NCI-H2196 (cell line): ENCODE measurements around the gene OR6M1.

Experiments used
- DNase-seq: peaks from one replicate; lab custom pipeline; 2025; ENCODE audit not compliant: unreplicated experiment; lab: John Stamatoyannopoulos, UW

Gene OR6M1

GRCh38 chr11:123775715-123776549, 30.2 kb downstream of the OR6M1 start:
- no peak for DNase-seq

GRCh38 chr11:123775289-123775688, 30.9 kb downstream of the OR6M1 start:
- DNase-seq: no peak

GRCh38 chr11:123773959-123774358, 32.2 kb downstream of the OR6M1 start:
- no peak for DNase-seq

GRCh38 chr11:123773026-123773425, 33.1 kb downstream of the OR6M1 start:
- no peak for DNase-seq

- no peak for DNase-seq
Measured at GRCh38 chr11:123771664-123772063, 34.5 kb downstream of the OR6M1 start.

- no peak for DNase-seq
Measured at GRCh38 chr11:123770712-123771111, 35.4 kb downstream of the OR6M1 start.

GRCh38 chr11:123765601-123766000, 40.5 kb downstream of the OR6M1 start:
- DNase-seq: no peak

GRCh38 chr11:123762422-123762821, 43.7 kb downstream of the OR6M1 start:
- DNase-seq: no peak

GRCh38 chr11:123760894-123761293, 45.3 kb downstream of the OR6M1 start:
- DNase-seq: no peak

- no peak for DNase-seq
Measured at GRCh38 chr11:123757976-123758375, 48.2 kb downstream of the OR6M1 start.

- DNase-seq: no peak
Measured at GRCh38 chr11:123755813-123756212, 50.3 kb downstream of the OR6M1 start.
